GM21367 (cell line): ENCODE results near the gene ACSF3.

Experiments used
- ATAC-seq: cut with Tn5 transposase; IDR thresholded peaks from one replicate; pipeline ENCODE4 v1.9.1; 2021; ENCODE audit not compliant: unreplicated experiment

Gene ACSF3

DNA sequence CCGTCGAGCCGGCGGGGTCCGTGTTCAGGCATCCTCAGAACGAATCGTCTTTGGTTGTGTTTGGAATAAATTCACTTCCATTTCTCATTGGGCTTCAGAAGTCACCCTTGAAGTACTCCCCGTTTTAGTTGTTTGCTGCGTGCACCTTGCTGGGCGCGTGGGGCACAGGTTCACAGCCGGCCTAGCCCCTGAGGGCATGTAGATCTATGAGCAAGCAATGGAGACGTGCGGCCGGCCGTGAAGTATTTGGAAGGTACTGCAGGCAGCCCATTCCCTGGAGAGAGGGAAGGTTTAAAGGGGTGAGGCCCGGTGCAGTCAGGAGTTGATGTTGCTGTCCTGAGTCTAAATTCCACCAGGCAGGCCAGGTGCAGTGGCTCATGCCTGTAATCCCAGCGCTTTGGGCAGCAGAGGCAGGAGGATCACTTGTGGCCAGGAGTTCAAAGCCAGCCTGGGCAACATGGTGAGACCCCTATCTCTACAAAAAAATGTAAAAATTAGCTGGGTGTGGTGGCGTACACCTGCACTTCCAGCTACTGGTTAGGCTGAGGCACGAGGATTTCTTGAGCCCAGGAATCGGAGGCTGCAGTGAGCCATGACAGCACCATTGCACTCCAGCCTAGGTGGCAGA is 714 bp downstream of the ACSF3 start:
- ATAC-seq: no peak

DNA sequence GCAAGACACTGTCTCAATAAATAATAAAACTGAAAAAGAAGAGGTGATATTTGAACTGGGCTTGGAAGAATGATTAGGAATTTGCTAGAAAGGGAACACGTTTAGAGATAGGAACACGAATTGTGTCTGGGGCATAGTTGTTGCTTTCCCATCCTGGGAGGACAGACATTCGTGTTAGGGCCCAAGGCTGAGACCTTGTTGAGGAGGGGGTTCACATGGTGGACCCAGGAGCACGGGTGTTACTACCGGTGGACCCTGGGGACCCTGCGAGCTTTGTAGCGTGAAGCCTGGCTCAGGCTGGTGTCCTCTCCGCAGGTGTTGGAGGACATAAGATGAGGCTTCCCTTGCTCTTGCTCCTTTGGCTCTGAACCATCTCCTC is 1.2 kb downstream of the ACSF3 start:
- ATAC-seq: no peak

DNA sequence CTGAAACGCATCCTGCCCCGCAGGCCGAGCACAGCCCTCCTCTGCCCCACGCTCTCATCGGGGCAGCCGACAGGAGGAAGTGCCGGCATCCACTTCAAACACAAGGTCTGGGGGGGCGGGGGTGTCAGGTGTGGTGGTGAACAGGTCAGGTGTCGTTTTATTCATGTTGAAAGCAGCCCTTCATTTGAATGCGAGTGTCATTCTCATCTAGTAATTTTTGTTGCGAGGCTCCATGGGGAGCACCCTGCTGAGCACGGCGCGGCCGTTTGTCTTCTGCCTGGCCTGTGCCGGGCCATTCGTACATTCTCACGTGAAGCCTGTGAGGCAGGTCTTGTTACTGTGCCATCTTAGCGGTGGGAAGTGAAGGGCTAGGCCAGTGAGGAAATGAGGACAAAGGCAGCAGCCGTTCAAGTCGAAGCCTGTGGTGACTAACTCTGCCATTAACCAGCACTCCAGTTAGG is 1.9 kb downstream of the ACSF3 start:
- ATAC-seq: no peak

DNA sequence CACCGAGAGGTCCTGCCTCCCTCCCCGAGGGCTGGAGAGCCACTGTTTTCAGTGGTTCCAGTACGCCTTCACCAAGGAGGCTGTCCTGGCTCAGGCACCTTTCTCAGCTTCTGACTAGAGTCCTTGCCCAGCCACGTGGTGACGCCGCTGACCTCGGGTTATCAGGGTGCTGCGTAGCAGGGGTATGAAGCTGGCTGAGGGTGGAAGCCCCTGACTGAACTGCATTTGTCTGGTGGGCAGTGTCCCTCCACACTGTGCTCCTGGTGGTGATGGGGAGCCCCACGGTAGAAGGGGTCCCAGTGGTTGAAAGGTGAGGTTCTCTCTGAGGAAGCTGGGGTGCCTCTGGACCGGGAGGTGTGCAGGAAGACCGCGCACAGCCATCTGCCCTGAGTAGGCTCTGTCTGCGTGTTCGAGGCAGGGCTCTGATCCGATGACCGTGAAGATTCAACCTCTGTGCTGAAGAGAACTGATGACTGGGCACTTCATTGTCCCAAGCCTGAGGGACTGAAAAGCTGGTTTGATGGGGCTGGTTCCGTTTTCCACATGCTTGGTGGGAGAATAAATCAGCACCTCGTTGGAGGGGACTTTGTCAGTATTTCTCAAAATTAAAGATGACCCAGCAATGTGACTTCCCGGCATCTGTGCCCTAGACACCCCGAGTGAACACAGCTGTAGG is 2.5 kb downstream of the ACSF3 start:
- ATAC-seq: no peak

DNA sequence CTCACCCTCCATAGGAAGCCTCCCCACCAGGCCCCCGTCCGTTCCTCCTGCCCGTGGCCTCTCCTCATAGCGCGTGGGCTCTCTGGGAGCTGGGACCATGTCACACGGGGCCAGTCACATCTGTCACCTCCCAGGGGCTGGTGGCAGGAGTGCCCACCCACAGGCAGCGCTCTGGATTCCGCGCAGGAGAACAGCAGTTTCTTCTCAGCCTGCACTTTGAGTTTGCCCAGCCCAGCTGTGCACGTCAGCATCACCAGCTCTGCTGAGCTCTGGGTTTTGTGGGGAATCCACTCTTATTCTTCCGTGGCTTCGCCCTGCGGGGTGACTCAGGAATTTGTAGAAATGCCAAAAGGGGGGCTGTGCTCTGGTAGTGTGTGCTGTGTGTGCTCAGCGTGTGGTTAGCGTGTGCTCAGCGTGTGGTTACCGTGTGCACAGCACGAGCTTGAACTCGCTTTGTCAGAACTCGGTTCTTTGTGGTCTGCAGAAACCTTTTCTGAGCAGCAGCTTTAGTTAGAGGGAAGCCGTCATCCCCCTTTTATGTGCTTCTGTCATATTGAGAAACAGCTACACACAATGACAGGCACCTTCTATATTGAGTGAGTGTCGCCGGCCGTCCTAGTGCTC is 3.2 kb downstream of the ACSF3 start:
- ATAC-seq: no peak

DNA sequence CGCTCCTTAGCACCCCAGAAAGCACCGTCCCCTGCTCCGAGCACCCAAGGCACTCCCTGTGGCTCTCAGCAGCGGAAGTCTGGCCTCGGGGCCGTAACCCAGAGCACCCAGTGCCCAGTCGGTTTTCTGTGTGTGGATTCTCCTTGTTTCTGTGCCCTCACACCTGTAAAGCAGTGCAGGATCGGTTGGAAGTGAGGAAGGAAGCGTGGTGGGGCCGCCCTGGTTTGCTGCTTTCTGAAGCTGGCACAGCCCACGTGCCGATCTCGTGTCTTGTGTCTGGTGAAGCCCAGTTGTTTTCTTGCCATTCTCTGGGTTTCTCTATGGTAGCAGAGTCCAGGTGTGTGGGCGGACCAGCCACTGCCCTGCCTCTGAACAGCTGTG is 3.7 kb downstream of the ACSF3 start:
- no peak for ATAC-seq

DNA sequence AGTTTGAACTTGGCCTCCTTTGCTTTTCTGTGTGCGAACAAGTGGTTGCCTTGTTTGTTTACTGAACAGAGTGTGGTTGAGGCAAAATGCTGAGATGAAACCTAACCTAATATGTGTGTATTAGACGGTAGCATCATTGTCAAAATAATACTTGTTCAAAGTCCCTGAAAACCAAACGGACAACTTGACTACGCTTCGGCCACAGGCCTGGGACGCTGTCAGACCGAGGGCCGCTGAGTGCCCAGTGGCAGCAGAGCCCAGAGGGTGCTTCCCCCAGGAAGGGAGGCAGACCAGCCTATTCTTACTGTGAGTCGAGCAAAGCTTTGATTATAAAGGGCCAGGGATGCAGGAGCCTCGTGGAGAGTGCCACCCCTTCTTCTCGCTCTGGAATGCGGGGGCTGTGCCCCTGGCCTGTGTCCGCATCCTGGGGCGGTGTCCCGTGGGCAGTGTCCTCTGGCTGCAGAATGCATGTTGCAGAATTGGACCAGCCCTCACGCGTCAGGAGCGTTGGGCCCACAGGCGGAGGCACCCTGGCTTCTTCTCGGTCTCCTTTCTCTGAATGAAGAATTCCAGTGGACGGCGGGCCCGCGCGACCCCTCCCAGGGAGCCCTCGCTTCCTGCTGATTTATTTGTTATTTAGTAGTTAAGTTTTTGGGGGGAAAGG is 5.2 kb downstream of the ACSF3 start:
- no peak for ATAC-seq

DNA sequence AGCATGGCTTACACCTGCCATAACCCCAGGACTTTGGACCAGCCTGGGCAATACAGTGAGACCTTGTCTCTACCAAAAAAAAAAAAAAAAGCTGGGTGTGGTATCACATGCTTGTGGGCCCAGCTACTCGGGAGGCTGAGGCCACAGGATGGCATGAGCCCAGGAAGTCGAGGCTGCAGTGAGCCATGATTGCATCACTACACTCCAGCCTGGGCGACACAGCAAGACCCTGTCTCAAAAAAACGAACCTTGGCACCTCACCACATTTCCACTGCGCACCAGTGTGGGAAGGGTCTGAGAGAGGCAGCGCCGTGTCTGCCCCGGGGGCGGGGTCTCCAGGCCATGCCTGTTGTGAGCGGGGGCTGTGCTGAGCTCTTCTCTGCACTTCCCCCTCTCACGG is 6.3 kb downstream of the ACSF3 start:
- ATAC-seq: no peak

DNA sequence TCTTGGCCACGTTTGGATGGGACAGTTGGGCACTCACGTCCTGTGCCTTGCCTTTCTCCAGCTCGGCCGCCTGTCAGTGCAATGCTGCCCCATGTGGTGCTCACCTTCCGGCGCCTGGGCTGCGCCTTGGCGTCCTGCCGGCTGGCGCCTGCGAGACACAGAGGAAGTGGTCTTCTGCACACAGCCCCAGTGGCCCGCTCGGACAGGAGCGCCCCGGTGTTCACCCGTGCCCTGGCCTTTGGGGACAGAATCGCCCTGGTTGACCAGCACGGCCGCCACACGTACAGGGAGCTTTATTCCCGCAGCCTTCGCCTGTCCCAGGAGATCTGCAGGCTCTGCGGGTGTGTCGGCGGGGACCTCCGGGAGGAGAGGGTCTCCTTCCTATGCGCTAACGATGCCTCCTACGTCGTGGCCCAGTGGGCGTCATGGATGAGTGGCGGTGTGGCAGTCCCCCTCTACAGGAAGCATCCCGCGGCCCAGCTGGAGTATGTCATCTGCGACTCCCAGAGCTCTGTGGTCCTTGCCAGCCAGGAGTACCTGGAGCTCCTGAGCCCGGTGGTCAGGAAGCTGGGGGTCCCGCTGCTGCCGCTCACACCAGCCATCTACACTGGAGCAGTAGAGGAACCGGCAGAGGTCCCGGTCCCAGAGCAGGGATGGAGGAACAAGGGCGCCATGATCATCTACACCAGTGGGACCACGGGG is 7.1 kb downstream of the ACSF3 start:
- ATAC-seq: no peak

DNA sequence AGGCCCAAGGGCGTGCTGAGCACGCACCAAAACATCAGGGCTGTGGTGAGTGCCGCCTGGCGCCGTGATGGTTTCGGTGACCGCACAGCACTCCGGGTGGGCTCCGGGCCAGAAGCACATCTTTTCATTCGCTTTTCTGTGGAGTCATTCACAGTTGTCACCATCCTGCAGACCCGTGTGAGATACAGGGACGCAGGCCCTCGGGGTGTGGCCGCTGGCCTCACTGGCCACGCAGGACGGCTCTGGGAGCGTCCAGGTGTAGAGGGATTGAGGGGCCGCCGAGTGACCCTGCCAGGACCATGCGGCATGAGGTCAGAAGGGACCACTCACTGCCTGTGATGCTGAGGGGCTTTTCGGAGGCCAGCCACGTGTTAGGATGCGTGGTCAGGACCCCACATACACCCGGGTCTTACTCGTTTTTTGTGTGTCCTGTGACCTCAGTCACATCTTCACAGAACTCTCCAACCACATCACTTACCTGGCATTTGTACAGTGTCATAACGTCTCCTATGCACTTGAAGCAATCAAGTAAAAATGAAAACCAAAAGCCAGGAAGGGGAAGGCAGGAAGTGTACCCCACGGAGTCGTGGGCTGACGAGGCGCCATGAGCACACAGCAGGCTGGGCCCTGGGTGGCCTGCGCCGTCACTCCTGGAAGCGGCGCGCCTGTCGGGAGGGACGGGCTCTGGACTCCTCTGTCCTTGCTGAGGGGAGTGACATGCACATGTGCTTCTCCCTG is 7.8 kb downstream of the ACSF3 start:
- ATAC-seq: no peak

DNA sequence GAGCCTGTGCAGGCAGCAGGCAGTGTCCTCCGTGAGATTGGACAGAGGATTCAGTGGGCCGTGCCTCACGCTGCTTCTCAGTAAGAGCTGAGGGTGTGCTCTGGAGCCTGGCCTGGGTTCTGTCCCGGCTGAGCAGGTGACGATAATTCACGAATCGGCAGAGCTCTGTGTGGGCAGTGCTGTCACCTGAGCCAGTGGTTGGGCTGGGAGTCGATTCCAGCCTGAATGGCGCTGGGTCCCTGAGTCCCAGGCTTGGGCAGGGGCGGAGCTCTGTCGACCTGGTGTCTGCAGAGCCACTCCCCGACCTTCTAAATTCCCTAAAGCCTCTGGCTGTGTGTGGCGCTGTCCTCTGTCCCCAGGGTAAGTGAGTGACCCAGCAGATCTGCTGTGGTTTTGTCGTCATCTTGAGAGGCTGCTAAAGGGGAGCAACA is 8.4 kb downstream of the ACSF3 start:
- ATAC-seq: no peak

DNA sequence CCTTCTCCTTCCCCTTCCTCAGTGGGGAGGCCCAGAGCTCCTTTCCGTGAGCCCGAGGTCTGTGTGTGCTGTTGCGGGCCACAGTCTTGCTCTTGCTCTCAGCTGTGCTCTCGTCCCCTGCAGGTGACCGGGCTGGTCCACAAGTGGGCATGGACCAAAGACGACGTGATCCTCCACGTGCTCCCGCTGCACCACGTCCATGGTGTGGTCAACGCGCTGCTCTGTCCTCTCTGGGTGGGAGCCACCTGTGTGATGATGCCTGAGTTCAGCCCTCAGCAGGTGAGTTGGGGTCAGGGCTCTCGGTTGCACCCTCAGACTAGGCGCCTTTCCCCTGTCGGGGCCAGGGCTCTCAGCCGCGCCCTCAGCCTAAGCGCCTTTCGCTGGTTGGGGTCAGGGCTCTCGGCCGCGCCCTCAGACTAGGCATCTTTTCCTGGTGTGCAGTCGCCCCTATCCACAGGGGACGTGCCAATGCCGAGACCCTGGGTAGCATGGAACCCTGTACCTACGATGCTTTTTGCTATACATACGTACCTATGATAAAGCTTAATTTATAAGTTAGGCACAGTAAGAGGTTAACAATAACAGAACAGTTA is 8.9 kb downstream of the ACSF3 start:
- ATAC-seq: no peak

DNA sequence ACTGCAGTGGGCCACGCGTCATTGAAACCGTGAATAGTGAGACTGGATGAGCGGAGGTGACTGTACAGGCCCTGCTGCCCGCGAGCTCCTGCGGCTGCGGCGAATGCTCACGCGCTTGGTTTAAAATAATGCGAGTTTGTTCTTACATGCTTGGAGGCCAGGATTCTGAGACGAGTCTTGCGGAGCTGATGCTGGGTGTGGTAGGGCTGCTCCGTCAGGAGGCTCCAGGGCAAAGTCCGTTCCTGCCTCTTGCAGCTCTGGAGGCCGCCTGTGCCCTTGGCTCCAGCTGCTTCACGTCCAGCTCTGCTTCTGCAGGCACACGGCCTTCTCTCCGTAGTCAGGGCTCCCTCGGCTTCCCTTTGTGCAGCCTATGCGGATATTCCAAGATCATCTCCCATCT is 9.5 kb downstream of the ACSF3 start:
- ATAC-seq: no peak

DNA sequence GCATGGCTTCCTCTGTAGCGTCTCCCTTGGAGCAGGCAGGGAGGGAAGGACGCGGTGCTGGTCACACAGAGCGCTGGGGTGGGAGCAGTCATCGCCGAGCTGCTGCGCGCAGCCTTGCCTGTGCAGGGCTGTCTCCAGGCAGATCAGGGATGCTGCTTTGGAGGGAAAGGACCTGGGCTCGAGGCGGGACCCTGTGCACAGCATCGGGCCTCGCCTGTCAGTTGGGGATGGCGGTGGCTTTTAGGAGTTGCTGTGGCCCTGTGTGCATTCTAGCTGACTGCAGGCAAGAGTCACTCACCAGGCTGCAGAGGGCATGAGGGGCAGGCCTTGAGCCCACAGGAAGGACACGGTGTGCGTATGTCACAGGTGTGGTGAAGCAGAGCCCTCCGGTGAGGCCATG is 10.1 kb downstream of the ACSF3 start:
- no peak for ATAC-seq

DNA sequence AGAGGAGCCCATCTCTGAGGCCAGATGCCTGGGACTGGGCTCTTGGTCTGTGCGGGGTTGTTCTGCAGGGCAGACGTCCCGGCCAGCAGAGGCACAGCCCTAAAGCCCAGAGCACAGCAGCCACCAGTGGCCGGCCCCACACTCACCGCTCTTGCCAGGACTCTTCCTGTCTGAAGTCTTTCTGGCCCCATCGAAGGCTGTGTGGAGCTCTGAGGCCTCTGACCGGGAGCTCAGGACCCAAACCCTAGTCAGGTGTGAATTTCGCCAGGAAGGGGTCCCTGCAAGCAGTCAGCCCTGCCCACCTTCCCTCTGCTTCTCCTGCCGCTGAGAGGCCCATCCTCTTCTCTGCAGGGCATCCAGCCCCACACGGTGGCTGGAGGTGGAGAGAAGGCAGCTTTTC is 10.7 kb downstream of the ACSF3 start:
- no peak for ATAC-seq

DNA sequence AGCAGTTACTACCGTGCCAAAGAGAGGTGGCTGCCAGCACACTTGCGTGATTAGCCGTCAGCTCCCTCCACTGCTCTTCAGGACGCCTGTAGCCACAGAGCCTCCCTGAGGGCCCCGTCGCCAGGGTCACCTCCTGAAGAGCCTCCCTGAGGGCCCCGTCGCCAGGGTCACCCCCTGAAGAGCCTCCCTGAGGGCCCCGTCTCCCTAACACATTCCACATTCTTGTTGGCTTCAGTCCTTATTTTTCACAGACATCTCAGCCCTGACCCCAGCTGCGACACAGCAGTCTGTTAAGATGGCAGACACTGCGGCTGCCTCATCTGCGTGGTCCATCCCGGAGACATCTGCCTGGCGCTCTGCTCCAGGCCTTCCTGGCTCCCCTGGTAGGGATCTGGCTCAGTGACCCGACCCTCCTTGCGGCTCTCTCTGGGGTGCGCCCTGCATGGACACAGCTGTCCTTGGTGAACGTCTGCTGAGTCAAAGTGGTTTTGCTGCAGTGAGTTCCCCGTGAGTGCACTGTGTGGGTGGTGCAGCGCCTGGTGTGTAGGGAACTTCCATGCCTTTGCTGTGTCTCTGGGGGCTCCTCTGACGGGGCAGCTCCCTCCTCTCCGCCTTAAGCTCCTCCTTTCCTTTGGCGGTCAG is 11.4 kb downstream of the ACSF3 start:
- no peak for ATAC-seq

DNA sequence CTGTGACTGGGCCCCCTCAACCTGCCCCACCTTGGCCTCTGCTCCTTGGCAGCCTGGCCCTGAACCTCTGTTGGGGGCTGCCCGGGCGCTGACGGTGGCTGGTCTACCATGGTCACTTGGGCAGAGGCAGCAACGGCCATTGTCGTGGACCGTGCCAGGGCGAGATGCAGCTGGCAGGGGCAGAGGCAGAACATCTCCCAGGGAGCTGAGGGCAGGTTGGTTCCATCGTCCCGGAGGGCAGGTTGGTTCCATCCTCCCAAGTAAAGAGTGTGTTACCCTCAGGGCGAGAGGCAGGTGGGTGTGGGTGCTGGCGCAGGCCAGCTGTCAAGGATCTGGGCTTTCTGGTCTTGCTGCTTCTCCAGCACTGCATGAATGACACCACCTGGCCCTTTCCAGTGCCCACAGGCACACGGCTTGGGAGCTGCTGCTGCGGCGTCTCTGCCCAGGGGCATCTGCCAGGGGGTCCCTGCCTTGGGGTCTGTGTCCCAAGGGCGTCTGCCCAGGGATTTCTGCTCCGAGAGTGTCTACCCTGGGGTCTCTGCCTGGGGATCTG is 12.0 kb downstream of the ACSF3 start:
- no peak for ATAC-seq

DNA sequence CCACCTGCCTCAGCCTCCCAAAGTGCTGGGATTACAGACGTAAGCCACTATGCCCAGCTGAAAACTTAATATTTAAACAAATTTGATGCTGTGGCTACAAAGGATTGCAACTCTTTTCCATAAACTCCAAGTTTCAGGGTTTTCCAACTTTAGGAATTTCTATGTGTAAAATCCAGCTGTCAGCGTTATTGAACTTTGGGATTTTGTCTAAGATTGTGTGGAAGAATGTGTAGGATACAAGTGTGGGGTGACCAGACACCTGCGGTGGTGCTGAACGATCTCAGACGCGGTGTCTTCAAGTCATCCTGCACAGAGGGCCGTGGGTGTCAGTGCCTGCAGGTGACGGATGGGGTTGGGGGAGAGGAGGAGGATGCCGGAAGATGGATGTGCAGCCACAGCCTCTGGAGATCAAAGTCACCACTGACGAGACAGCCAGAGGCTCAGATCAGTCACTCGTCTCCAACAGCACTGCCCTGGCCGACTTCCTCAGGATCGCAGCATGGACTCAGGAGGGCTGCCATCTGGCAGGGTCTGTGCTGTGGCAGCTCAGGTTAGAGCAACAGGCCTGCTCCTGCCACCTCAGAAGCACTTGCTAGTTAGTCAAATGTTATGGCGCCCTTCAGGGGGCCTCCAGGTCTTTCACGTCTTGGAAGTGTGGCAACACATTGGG is 13.0 kb downstream of the ACSF3 start:
- ATAC-seq: no peak

DNA sequence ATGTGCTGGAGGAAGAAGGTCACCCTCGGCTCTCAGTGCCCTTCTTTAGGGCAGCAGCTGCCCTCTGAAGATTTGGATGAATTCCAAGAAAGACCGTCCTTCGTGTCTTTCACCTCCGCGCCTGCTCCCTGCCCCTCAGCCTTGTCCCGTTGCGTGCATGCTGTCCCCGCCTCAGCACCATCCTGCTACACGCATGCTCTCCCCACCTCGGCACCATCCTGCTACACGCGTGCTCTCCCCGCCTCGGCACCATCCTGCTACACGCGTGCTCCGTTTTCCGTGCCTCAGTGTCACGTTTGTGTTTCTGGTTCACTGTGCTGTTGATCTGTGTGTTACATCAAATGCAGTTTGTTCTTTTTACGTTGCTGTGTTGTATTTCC is 13.5 kb downstream of the ACSF3 start:
- no peak for ATAC-seq
